HG03558 (cell line): ENCODE results near the gene SCART1.

ENCODE experiments used
- ATAC-seq: cut with Tn5 transposase; IDR thresholded peaks from one replicate; pipeline ENCODE4 v1.9.1; 2021; ENCODE audit warnings: moderate number of reproducible peaks; ENCODE audit not compliant: unreplicated experiment; ENCODE audit errors: extremely low read depth

The SCART1 gene

GRCh38 chr10:133454204-133454893 is 604 bp downstream of the SCART1 start:
- no peak for ATAC-seq

- ATAC-seq, result no peak
These were observed 1.5 kb downstream of the SCART1 start for GRCh38 chr10:133455196-133455595.

GRCh38 chr10:133455611-133456031 is 1.9 kb downstream of the SCART1 start:
- ATAC-seq, result no peak

GRCh38 chr10:133456041-133456951 is 2.6 kb downstream of the SCART1 start:
- ATAC-seq, result no peak

DNA sequence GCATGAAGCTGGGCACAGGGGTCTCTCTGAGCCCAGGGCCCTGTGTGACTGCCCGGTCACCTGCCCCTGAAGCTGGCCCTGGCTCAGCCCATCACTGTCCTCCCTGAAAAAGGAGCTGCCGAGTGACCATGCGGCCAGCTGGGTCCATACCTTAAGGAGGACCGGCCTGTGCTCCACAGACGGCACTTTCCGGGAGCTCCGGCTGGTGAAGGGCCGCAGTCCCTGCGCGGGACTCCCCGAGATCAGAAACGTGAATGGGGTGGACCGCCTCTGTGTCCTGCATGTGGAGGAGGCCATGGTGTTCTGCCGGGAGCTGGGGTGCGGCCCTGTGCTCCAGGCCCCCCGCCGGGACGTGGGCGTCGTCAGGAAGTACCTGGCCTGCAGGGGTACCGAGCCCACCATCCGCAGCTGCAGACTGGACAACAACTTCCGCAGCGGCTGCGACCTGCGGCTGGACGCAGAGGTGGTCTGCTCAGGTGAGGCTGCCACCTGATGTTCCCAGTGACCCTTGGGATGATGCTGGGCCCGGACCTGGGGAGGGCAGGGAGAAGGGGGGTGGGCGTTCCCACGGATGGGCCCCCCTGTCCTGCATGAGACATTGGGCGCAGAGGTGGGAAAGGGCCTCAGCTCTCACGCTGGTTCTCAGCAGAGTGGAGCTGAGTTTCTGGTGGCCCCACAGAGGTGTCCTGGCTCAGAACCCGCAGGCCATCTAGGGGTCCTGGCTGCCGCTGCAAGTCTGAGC is 3.5 kb downstream of the SCART1 start:
- no peak for ATAC-seq

- no peak for ATAC-seq
These were observed 4.4 kb downstream of the SCART1 start for GRCh38 chr10:133458021-133458709.

- ATAC-seq, result no peak
These were observed 5.1 kb downstream of the SCART1 start for GRCh38 chr10:133458710-133459453.

DNA sequence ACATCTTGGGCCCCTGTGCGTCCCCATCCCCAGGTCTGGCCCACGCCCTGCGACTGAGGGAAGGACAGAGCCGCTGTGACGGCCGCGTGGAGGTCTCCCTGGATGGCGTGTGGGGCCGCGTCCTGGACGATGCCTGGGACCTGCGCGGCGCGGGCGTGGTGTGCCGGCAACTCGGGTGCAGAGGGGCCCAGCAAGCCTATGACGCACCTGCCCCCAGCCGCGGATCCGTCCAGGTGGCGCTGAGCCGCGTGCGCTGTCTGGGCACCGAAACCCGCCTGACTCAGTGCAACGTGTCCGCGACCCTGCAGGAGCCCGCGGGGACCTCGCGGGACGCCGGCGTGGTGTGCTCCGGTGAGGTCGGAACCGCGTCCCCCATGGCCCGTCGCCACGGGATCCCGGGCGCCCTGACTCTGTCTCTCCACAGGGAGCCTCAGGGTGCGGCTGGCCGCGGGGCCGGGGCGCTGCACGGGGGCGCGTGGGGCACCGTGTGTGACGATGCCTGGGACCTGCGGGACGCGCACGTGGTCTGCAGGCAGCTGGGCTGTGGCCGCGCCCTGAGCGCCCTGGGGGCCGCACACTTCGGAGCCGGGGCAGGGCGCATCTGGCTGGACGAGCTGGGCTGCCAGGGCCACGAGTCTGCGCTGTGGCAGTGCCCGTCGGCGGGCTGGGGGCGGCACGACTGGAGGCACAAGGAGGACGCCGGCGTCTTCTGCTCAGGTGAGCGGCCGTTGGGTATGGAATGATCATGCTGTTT is 5.9 kb downstream of the SCART1 start:
- ATAC-seq, result no peak

GRCh38 chr10:133460208-133460769 is 6.5 kb downstream of the SCART1 start:
- no peak for ATAC-seq

DNA sequence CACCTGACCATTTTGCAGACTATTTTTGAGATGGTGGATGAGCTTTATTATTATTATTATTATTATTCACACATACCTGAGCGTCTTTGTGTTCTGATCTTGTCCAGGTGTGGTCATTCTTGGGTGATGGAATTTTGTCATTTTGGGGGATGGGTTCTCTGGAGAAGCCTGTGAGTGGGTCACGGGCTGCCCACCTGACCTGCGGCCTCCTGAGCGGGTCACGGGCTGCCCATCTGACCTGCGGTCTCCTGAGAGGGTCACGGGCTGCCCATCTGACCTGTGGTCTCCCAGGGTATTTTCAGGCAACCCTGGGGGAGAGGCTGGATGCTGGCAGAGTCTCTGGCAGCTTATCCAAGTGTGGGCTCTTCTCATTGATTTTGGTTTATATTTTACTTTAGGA is 7.3 kb downstream of the SCART1 start:
- ATAC-seq, result no peak

GRCh38 chr10:133461841-133462240 is 8.1 kb downstream of the SCART1 start:
- no peak for ATAC-seq

DNA sequence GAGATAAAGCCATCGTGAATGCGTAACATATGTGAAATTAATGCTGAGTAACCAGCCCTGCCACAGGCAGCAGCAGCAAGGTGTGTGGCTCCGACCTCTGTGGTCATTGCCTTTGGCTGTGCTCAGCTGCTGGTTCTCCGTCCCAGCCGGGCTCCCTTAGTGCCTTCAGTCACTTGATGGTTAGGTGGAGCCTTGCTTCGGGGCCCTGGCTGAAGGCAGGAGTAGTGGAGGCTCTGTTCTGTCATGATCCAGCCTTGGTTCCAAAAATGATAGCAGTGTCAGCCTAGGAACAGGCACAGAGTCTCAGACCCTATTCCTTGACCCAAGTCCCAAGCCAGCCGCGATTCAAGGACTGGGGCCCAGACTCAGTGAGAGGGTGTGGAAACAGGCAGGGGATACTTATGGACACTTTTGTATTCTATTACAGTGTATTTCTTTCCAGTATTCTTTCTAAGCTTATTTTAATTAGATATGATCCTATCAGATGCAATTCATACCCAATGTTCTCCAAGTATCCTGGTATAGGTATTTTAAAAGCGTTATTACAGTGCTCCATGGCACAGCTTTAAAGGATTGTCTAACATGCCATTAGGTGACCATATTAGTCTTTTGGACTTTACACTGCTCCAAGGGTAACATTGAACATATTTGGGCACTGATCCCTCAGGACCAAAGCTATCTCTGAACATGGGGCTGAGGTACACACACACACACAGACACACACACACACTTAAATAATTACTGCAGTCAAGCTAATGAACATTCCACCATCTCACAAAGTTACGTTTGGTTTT is 9.0 kb downstream of the SCART1 start:
- ATAC-seq, result no peak

DNA sequence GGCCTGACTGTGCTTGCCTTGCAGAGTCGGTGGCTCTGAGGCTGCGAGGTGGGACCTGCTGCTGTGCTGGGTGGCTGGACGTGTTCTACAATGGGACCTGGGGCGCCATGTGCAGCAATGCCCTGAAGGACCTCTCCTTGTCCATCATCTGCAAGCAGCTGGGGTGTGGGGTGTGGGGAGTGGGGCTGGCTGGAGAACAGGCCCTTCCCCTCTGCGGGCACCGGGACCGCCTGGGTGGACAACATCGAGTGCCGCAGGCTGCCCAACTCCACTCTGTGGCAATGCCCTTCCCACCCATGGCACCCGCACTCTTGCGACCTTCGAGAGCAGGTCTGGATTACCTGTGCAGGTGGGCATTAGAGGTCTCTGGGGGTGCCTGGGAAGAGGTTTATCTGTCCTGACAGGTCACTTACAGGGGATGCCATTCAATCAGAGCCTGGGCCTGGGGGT is 10.9 kb downstream of the SCART1 start:
- ATAC-seq, result no peak

DNA sequence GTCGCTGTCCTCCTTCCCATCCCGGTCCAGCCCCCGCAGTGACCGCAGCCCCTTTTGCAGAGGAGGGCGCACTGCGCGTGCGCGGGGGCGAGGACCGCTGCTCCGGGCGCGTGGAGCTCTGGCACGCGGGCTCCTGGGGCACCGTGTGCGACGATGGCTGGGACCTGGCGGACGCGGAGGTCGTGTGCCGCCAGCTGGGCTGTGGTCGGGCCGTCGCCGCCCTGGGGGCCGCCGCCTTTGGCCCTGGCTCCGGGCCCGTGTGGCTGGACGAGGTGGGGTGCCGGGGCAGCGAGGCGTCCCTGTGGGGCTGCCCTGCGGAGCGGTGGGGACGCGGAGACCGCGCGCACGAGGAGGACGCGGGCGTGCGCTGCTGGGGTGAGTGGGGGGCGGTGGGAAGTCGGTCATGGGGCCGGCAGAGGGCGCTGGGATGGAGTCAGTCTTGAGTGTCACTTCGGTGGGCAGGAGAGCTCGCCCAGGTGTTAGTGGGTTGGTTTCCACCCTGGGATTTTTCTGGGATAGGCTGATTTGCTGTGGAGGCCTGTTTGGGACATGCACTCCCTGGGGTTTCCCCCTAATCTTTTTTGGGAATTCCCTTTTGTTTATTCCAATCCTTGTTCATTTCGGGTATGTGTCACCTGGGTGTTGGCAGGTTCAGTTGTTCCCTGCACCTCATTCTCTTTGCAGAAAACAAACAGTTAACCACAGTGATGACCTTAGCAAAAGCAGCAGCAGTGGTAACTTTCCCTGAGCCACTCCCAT is 11.6 kb downstream of the SCART1 start:
- no peak for ATAC-seq

DNA sequence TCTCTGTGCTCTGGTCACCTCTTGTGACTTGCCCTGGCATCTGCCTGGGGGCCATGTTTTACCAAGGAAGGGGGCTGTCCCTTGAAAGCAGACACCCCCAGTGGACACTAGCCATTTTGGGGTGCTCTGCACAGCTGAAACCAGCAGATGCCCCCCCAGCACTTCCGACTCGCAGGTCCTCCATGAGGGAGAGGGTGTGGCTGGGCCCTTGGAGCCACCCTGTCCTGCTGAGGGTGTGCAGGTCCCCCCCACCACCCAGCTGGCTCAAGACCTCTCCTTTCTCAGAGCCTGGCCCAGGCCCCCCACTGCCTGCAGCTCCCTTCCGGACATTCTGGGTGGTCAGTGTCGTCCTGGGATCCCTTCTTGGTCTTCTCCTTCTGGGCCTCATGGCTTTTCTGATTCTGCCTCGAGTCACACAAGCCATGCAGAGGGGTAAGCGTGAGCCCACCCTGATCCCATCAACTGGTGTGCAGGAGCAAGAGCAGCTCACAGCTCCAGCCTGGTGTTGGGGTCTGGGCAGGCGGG is 12.3 kb downstream of the SCART1 start:
- ATAC-seq, result no peak

GRCh38 chr10:133466683-133467275 is 13.0 kb downstream of the SCART1 start:
- ATAC-seq, result no peak
